HepG2 (cell line): ENCODE data around the gene EEA1. TPM values are rescaled to one million over a fixed set of nuclear protein-coding genes. Genes with fewer than 3 reads are reported as not detected.

Experiments used
- ATAC-seq: fragments of 200-7000 bp; cut with Tn5 transposase; 3 replicates; pipeline ENCODE4 v1.9.1; 2020; ENCODE audit warnings: mild to moderate bottlenecking, moderate library complexity
- BruUV-seq: library from RNA; stranded (reverse); fragments of 400-500 nt; replicated peaks from 2 replicates; lab custom pipeline; 2021; lab: Mats Ljungman, UMichigan
- CTCF ChIA-PET: fragments of 300-600 bp; formaldehyde crosslinking; extraction: SDS; loops from one replicate; lab custom pipeline; 2021; ENCODE audit warnings: low total read pairs, inconsistent platforms, low intra/inter-chr PET ratio; lab: Yijun Ruan, JAX
- POLR2A ChIA-PET: fragments of 350-600 bp; sonication (Branson Sonifier 250); formaldehyde crosslinking; loops from one replicate; lab custom pipeline; 2020; ENCODE audit warnings: antibody characterized with exemption, inconsistent platforms; lab: Yijun Ruan, JAX
- DNase-seq: peaks from one replicate; pipeline ENCODE4 v3.0.0-alpha.2; 2015; ENCODE audit warnings: low spot score
- FAIRE-seq: peaks from 3 replicates; lab custom pipeline; 2011; peaks lifted over from hg19 to GRCh38; lab: Jason Lieb, UNC
- H2AFZ ChIP-seq: one replicate; pipeline ENCODE4 v1.6.1; 2011; ENCODE audit warnings: low read length, inconsistent platforms
- H3K27ac ChIP-seq: fragments of 300-600 bp; 3 replicates; pipeline ENCODE4 v1.8.0; 2011; ENCODE audit warnings: mixed run types, mild to moderate bottlenecking, mixed read lengths, low read length, inconsistent platforms; ENCODE audit not compliant: insufficient read depth; ENCODE audit errors: extremely low read length
- H3K27me3 ChIP-seq, 2 experiments: fragments of 200-600 bp in 1 of 2; 2 replicates in 1 of 2; 3 replicates in 1 of 2; pipeline versions ENCODE4 v1.6.0 to v1.8.0; 2011; ENCODE audit warnings: low read length in 2 of 2, mild to moderate bottlenecking in 2 of 2, moderate library complexity in 2 of 2, inconsistent platforms in 1 of 2; ENCODE audit not compliant: insufficient read depth in 2 of 2, control insufficient read depth in 1 of 2
- H3K36me3 ChIP-seq, 2 experiments: fragments of 200-600 bp in 1 of 2; replicated peaks in 1 of 2; 2 replicates in 1 of 2; 3 replicates in 1 of 2; pipeline versions ENCODE4 v1.5.1 to v1.8.0; 2011; ENCODE audit warnings: low read length in 2 of 2, inconsistent platforms in 1 of 2; ENCODE audit not compliant: insufficient read depth in 2 of 2, control insufficient read depth in 1 of 2
- H3K4me1 ChIP-seq: 2 replicates; pipeline ENCODE4 v1.5.1; 2012; ENCODE audit warnings: low read length, inconsistent platforms; ENCODE audit not compliant: insufficient read depth
- H3K4me2 ChIP-seq: 2 replicates; pipeline ENCODE4 v1.6.0; 2011; ENCODE audit warnings: low read depth, low read length, inconsistent platforms
- H3K4me3 ChIP-seq, 3 experiments: fragments of 200-600 bp in 1 of 3; sonication (generic), shearing (Covaris generic) in 1 of 3; replicated peaks in 1 of 3; 2 replicates each; pipeline ENCODE4 v1.5.1; 2011 to 2016; ENCODE audit warnings: low read length in 3 of 3, inconsistent platforms in 2 of 3, low read depth in 2 of 3, mild to moderate bottlenecking in 2 of 3, control low read depth in 1 of 3, mixed read lengths in 1 of 3; ENCODE audit not compliant: insufficient read depth in 1 of 3
- H3K79me2 ChIP-seq: one replicate; pipeline ENCODE4 v1.6.1; 2011; ENCODE audit warnings: low read length, inconsistent platforms; ENCODE audit not compliant: insufficient read depth
- H3K9ac ChIP-seq: 2 replicates; pipeline ENCODE4 v1.6.0; 2011; ENCODE audit warnings: mild to moderate bottlenecking, low read depth, low read length, inconsistent platforms; ENCODE audit not compliant: insufficient read depth
- H3K9me3 ChIP-seq: 2 replicates; pipeline ENCODE4 v1.5.1; 2012; ENCODE audit warnings: mild to moderate bottlenecking, low read length
- H4K20me1 ChIP-seq: 2 replicates; pipeline ENCODE4 v1.6.0; 2011; ENCODE audit warnings: inconsistent platforms, mild to moderate bottlenecking, low read length, moderate library complexity; ENCODE audit not compliant: insufficient read depth
- BRCA1 ChIP-seq: sonication (generic); formaldehyde crosslinking; IDR thresholded peaks from 2 replicates; pipeline ENCODE4 v1.4.0; 2020; ENCODE audit warnings: missing genetic modification reagents
- SAFB2 ChIP-seq: sonication (generic); formaldehyde crosslinking; IDR thresholded peaks from 2 replicates; pipeline ENCODE4 v1.5.1; 2020; ENCODE audit warnings: missing genetic modification reagents, low read depth, mild to moderate bottlenecking, borderline replicate concordance
- SNRNP70 ChIP-seq: fragments of 200-400 bp; formaldehyde crosslinking; IDR thresholded peaks from 2 replicates; pipeline ENCODE4 v1.6.1; 2017; ENCODE audit warnings: mild to moderate bottlenecking, low read depth, low read length, moderate library complexity
- SP5 ChIP-seq: IDR thresholded peaks from 2 replicates; pipeline ENCODE4 v1.6.1; 2016; ENCODE audit warnings: low read depth, borderline replicate concordance
- ZFX ChIP-seq: sonication (generic); formaldehyde crosslinking; IDR thresholded peaks from 2 replicates; pipeline ENCODE4 v1.4.0; 2020; ENCODE audit warnings: mild to moderate bottlenecking, low read depth, missing genetic modification reagents, moderate library complexity
- ZNF629 ChIP-seq: sonication (generic); formaldehyde crosslinking; conservative IDR thresholded peaks from 2 replicates; pipeline ENCODE4 v1.5.0; 2020; ENCODE audit warnings: missing genetic modification reagents
- WGBS: methylation state at CpG from one replicate; pipeline ENCODE4 v1.1.6; 2017; ENCODE audit warnings: low lambda C conversion rate; 5-methylcytosine and 5-hydroxymethylcytosine counted together
- in situ Hi-C: cut with HindIII; loops from 2 replicates; pipeline ENCODE4 v1.10.0; 2017; ENCODE audit warnings: low pct_unique_long_range_greater_than_20kb; ENCODE audit not compliant: extremely low pct_ligation_motif_present
- intact Hi-C: fragments of 100-400 bp; cut with micrococcal nuclease; formaldehyde crosslinking; loops from one replicate; pipeline ENCODE4 v1.10.0; 2022; ENCODE audit not compliant: unreplicated experiment
- polyA plus RNA-seq, 8 experiments: library from polyadenylated mRNA; depleted of rRNA in 3 of 8; stranded (reverse) in 7 of 8; unstranded in 1 of 8; fragments of >200 nt; fragmentation: Illumina TruSeq in 4 of 8; extraction: Trizol in 4 of 8; gene quantifications; 2 replicates each; pipeline versions ENCODE4 v1.2.1 to v1.2.3, GENCODE V29; 2011 to 2016; ENCODE audit warnings: low read depth in 4 of 8, missing spikeins in 1 of 8, mixed read lengths in 1 of 8; ENCODE audit not compliant: insufficient read depth in 1 of 8
- total RNA-seq, 5 experiments: library from RNA; depleted of rRNA; stranded (reverse); fragments of >200 nt; fragmentation: Illumina TruSeq; extraction: Trizol; gene quantifications; 2 replicates each; pipeline ENCODE4 v1.2.3, GENCODE V29; 2016; ENCODE audit warnings: low read depth in 1 of 5
- TF ChIP-seq, protein P1 (sequence below): IDR thresholded peaks from 2 replicates; pipeline ENCODE4 v1.6.1; 2016; ENCODE audit warnings: low read depth, borderline replicate concordance
- TF ChIP-seq, protein P2 (sequence below): sonication (generic); formaldehyde crosslinking; IDR thresholded peaks from 2 replicates; pipeline ENCODE4 v1.4.0; 2020; ENCODE audit warnings: mild to moderate bottlenecking, missing genetic modification reagents

The EEA1 gene
- total and polyA plus RNA-seq, 2 of the 13 experiments (the other 11 are each of a cell fraction or from before 2014, with no cell fraction given): 5.0 to 19.3 TPM

DNA sequence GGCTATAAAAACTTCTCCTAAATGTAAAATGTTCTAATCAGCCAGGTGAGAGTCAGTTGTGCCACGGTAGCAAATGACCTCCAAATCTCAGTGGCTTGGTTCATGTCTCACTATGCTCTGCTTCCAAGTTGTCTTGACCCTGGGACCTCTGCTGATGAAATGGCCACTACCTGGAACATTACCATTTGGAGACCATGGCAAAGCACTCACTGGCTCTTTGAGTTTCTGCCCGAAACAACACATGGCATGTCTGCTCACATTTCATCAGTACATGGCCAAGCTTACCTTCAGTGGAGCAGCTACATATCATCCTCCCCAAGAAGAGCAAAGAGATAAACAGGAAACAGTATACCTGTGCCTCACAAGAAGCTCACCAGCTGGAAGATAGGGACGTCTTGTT lies 186.1 kb downstream of the EEA1 start:
- Histone ChIP-seq H3K27ac (no peak overlapping the region), H3K4me2 (no peak overlapping the region), H3K4me1 (no peaks in the 10 kb centered on the region), H3K79me2 (no peaks in the 10 kb centered on the region), H2AFZ (no peak overlapping the region), H3K9me3 (no peaks in the 10 kb centered on the region), H4K20me1 (no peaks in the 10 kb centered on the region), H3K27me3 (peaks cover 0 to 14% of the 10 kb centered on the region in 2 experiments; a peak in 2 of 5 replicates), H3K4me3 (no peak overlapping the region), H3K9ac (no peak overlapping the region), H3K36me3 (no peaks in the 10 kb centered on the region)
- TF ChIP-seq, protein P1, sequence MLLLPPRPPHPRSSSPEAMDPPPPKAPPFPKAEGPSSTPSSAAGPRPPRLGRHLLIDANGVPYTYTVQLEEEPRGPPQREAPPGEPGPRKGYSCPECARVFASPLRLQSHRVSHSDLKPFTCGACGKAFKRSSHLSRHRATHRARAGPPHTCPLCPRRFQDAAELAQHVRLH (CRISPR knock-in tag): no peak
- TF ChIP-seq SAFB2 (CRISPR knock-in tag) (no peak), BRCA1 (CRISPR knock-in tag) (no peak), ZNF629 (CRISPR knock-in tag) (no peak), ZFX (CRISPR knock-in tag) (no peak)
- TF ChIP-seq, protein P2, sequence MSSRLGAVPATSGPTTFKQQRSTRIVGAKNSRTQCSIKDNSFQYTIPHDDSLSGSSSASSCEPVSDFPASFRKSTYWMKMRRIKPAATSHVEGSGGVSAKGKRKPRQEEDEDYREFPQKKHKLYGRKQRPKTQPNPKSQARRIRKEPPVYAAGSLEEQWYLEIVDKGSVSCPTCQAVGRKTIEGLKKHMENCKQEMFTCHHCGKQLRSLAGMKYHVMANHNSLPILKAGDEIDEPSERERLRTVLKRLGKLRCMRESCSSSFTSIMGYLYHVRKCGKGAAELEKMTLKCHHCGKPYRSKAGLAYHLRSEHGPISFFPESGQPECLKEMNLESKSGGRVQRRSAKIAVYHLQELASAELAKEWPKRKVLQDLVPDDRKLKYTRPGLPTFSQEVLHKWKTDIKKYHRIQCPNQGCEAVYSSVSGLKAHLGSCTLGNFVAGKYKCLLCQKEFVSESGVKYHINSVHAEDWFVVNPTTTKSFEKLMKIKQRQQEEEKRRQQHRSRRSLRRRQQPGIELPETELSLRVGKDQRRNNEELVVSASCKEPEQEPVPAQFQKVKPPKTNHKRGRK: no peak
- ChIA-PET CTCF (no interaction called here), POLR2A (no interaction called here)
- ATAC-seq (no peak), DNase-seq (no peak), FAIRE-seq (no peak)
- in situ Hi-C loops (no loop called here), intact Hi-C loops (no loop called here)
- no TSS peak for BruUV-seq
- 26% methylated on average over 3 of the region's 3 CpGs for WGBS

GRCh38 chr12:92740411-92740810 lies 188.7 kb downstream of the EEA1 start:
- in situ Hi-C loops: no loop called here
- CTCF ChIA-PET: no interaction called here
- POLR2A ChIA-PET: no interaction called here

More at GRCh38 chr12:92740411-92740810, 188.7 kb downstream of the EEA1 start:
- no peaks in the 10 kb centered on the region for H3K79me2 ChIP-seq
- BruUV-seq: no TSS peak
- H3K4me3 ChIP-seq: no peak overlapping the region
- H3K4me2 ChIP-seq: no peak overlapping the region
- H3K36me3 ChIP-seq: no peaks in the 10 kb centered on the region
- no peak for ATAC-seq
- no peak for FAIRE-seq
- TF ChIP-seq SP5 (CRISPR knock-in tag): no peak
- no peak for TF ChIP-seq SNRNP70
- no peak overlapping the region for H3K9ac ChIP-seq
- H3K4me1 ChIP-seq: no peaks in the 10 kb centered on the region
- peaks cover 0 to 23% of the 10 kb centered on the region in 2 experiments; a peak in 2 of 5 replicates for H3K27me3 ChIP-seq
- H4K20me1 ChIP-seq: no peaks in the 10 kb centered on the region
- DNase-seq: no peak
- intact Hi-C loops: no loop called here
- no peaks in the 10 kb centered on the region for H3K9me3 ChIP-seq
- no peak overlapping the region for H2AFZ ChIP-seq
- no peak overlapping the region for H3K27ac ChIP-seq
